ENCODE results near the gene HLA-DMB. TPM values are rescaled to one million over a fixed set of nuclear protein-coding genes. Genes with fewer than 3 reads are reported as not detected.

The HLA-DMB gene
- polyA plus RNA-seq, 1 donor from 2014 or later = 2.9 TPM

DNA sequence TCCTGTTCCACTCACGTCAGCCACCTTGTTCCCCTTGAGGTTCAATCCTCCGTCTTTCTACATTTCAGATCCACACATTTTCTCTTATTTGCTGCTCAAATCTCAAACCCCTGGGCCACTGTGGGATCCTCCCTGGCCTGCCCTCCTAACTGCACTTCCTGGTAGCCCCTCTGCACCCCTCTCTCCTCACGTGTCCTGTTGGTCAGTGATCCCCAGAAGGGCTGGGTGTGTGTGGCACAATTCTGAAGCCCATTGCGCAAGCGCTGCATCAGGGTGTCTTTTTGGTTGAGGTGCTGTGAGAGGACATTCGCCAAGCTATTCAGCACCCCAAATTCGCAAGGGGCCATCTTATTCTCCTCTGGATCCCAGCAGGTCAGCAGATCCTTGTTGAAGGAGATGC lies 2.3 kb downstream of the HLA-DMB start:
- no peak overlapping the region for H3K27ac ChIP-seq (ENCODE audit: low read length)
- no peak overlapping the region for H2AFZ ChIP-seq (ENCODE audit: low read depth, low read length)
- no peaks in the 10 kb centered on the region for H3K27me3 ChIP-seq (ENCODE audit: insufficient read depth, low read depth, low read length)
- H3F3A ChIP-seq (ENCODE audit: insufficient read depth, low read length, poor library complexity, severe bottlenecking) = no peaks in the 10 kb centered on the region
- H3K36me3 ChIP-seq (ENCODE audit: insufficient read depth, low read length) = no peaks in the 10 kb centered on the region
- no peaks in the 10 kb centered on the region for H4K20me1 ChIP-seq (ENCODE audit: insufficient read depth)
- no peak overlapping the region for H3K4me3 ChIP-seq (ENCODE audit: low read length)
- H3K79me2 ChIP-seq (replicated peaks; ENCODE audit: insufficient read depth, low read length) = no peaks in the 10 kb centered on the region
- no peaks in the 10 kb centered on the region for H3K9me2 ChIP-seq (ENCODE audit: insufficient read depth, low read length)
- no peak overlapping the region for H3K9ac ChIP-seq (ENCODE audit: low read length)
- TF ChIP-seq CTCF (IDR thresholded peaks at IDR 0.05; ENCODE audit: poor library complexity, severe bottlenecking) (no peak), SMC3 (conservative IDR thresholded peaks at IDR 0.05; ENCODE audit: poor library complexity) (no peak), RAD21 (conservative IDR thresholded peaks at IDR 0.05) (no peak), POLR2AphosphoS5 (IDR thresholded peaks at IDR 0.05) (no peak), EZH2 (IDR thresholded peaks at IDR 0.05; ENCODE audit: borderline replicate concordance, insufficient read depth, low read length, poor library complexity, severe bottlenecking) (no peak), TAF1 (IDR thresholded peaks at IDR 0.05; ENCODE audit: low read depth) (no peak), EP300 (conservative IDR thresholded peaks at IDR 0.05; ENCODE audit: poor library complexity, severe bottlenecking) (no peak), REST (IDR thresholded peaks at IDR 0.05; ENCODE audit: borderline replicate concordance) (no peak), MXI1 (conservative IDR thresholded peaks at IDR 0.05; ENCODE audit: poor library complexity, severe bottlenecking) (no peak)
- H3K9me3 ChIP-seq (ENCODE audit: low read length) = no peaks in the 10 kb centered on the region
- H3K4me2 ChIP-seq (ENCODE audit: low read length) = no peak overlapping the region

GRCh38 chr6:32937230-32937633 lies 3.6 kb downstream of the HLA-DMB start:
- H3K79me2 ChIP-seq (replicated peaks; ENCODE audit: insufficient read depth, low read length) = no peaks in the 10 kb centered on the region
- no peaks in the 10 kb centered on the region for H3K27me3 ChIP-seq (ENCODE audit: insufficient read depth, low read depth, low read length)

More at GRCh38 chr6:32937230-32937633, 3.6 kb downstream of the HLA-DMB start:
- Histone ChIP-seq H3K4me2 (ENCODE audit: low read length) (no peak overlapping the region), H3K27ac (ENCODE audit: low read length) (no peak overlapping the region), H3K9ac (ENCODE audit: low read length) (no peak overlapping the region), H3F3A (ENCODE audit: insufficient read depth, low read length, poor library complexity, severe bottlenecking) (no peaks in the 10 kb centered on the region), H3K9me3 (ENCODE audit: low read length) (no peaks in the 10 kb centered on the region), H2AFZ (ENCODE audit: low read depth, low read length) (no peak overlapping the region), H3K9me2 (ENCODE audit: insufficient read depth, low read length) (no peaks in the 10 kb centered on the region), H4K20me1 (ENCODE audit: insufficient read depth) (no peaks in the 10 kb centered on the region), H3K4me3 (ENCODE audit: low read length) (no peak overlapping the region), H3K36me3 (ENCODE audit: insufficient read depth, low read length) (no peaks in the 10 kb centered on the region)
- TF ChIP-seq RAD21 (conservative IDR thresholded peaks at IDR 0.05) = no peak
- TF ChIP-seq REST (IDR thresholded peaks at IDR 0.05; ENCODE audit: borderline replicate concordance) = no peak
- no peak for TF ChIP-seq EZH2 (IDR thresholded peaks at IDR 0.05; ENCODE audit: borderline replicate concordance, insufficient read depth, low read length, poor library complexity, severe bottlenecking)
- TF ChIP-seq EP300 (conservative IDR thresholded peaks at IDR 0.05; ENCODE audit: poor library complexity, severe bottlenecking) = no peak
- no peak for TF ChIP-seq CTCF (IDR thresholded peaks at IDR 0.05; ENCODE audit: poor library complexity, severe bottlenecking)
- no peak for TF ChIP-seq TAF1 (IDR thresholded peaks at IDR 0.05; ENCODE audit: low read depth)
- no peak for TF ChIP-seq POLR2AphosphoS5 (IDR thresholded peaks at IDR 0.05)
- TF ChIP-seq SMC3 (conservative IDR thresholded peaks at IDR 0.05; ENCODE audit: poor library complexity) = no peak
- no peak for TF ChIP-seq MXI1 (conservative IDR thresholded peaks at IDR 0.05; ENCODE audit: poor library complexity, severe bottlenecking)
